ENCODE measurements around the gene PLA2G2F.

Gene PLA2G2F

GRCh38 chr1:20198918-20199317, 59.8 kb downstream of the PLA2G2F start:
- Histone ChIP-seq H3K4me3 (replicated peaks; ENCODE audit: insufficient read depth, low read length) (no peak overlapping the region), H3K27ac (replicated peaks) (no peak overlapping the region), H3K27me3 (ENCODE audit: insufficient read depth, poor library complexity, severe bottlenecking) (no peaks in the 10 kb centered on the region)
- no peak for DNase-seq (ENCODE audit: low read depth in 1 of 2, low spot score in 1 of 2)
- TF ChIP-seq REST (IDR thresholded peaks at IDR 0.05; ENCODE audit: insufficient replicate concordance, low read depth), result no peak
- TF ChIP-seq SPI1 (IDR thresholded peaks at IDR 0.05; ENCODE audit: borderline replicate concordance, low read depth), result no peak
- TF ChIP-seq GABPA (IDR thresholded peaks at IDR 0.05; ENCODE audit: low read depth), result no peak
- no peak for TF ChIP-seq POLR2AphosphoS5 (IDR thresholded peaks at IDR 0.05; ENCODE audit: low read depth)
- no peak for TF ChIP-seq CTCF (IDR thresholded peaks at IDR 0.05; ENCODE audit: insufficient read depth, low read length)

GRCh38 chr1:20199403-20199802, 60.3 kb downstream of the PLA2G2F start:
- Histone ChIP-seq H3K4me3 (replicated peaks; ENCODE audit: insufficient read depth, low read length) (no peak overlapping the region), H3K27ac (replicated peaks) (no peak overlapping the region), H3K27me3 (ENCODE audit: insufficient read depth, poor library complexity, severe bottlenecking) (no peaks in the 10 kb centered on the region)
- TF ChIP-seq CTCF (IDR thresholded peaks at IDR 0.05; ENCODE audit: insufficient read depth, low read length) (no peak), REST (IDR thresholded peaks at IDR 0.05; ENCODE audit: insufficient replicate concordance, low read depth) (no peak), SPI1 (IDR thresholded peaks at IDR 0.05; ENCODE audit: borderline replicate concordance, low read depth) (no peak), POLR2AphosphoS5 (IDR thresholded peaks at IDR 0.05; ENCODE audit: low read depth) (no peak), GABPA (IDR thresholded peaks at IDR 0.05; ENCODE audit: low read depth) (no peak)
- DNase-seq (ENCODE audit: low read depth in 1 of 2, low spot score in 1 of 2), result no peak

- no peak for DNase-seq (ENCODE audit: low read depth in 1 of 2, low spot score in 1 of 2)
- TF ChIP-seq SPI1 (IDR thresholded peaks at IDR 0.05; ENCODE audit: borderline replicate concordance, low read depth), result no peak
- no peaks in the 10 kb centered on the region for H3K27me3 ChIP-seq (ENCODE audit: insufficient read depth, poor library complexity, severe bottlenecking)
- H3K27ac ChIP-seq (replicated peaks), result no peak overlapping the region
- H3K4me3 ChIP-seq (replicated peaks; ENCODE audit: insufficient read depth, low read length), result no peak overlapping the region
These were observed 60.7 kb downstream of the PLA2G2F start for GRCh38 chr1:20199840-20200239.

Measured in HL-60 (cell line).